Measurements from ENCODE around the gene ACIN1. TPM values are rescaled to one million over a fixed set of nuclear protein-coding genes. Genes with fewer than 3 reads are reported as not detected.

The ACIN1 gene
- total RNA-seq, 1 experiment from 2014 or later, result 179 TPM

- H3K9me2 ChIP-seq (ENCODE audit: insufficient read depth), result no peaks in the 10 kb centered on the region
- H2AFZ ChIP-seq (ENCODE audit: low read depth, low read length, poor library complexity, severe bottlenecking), result no peak overlapping the region
- TF ChIP-seq POLR2AphosphoS5 (IDR thresholded peaks at IDR 0.05; ENCODE audit: low read depth, low read length) (no peak), JUND (IDR thresholded peaks at IDR 0.05) (no peak), SIN3A (IDR thresholded peaks at IDR 0.05; ENCODE audit: low read depth) (no peak), CBX3 (IDR thresholded peaks at IDR 0.05; ENCODE audit: low read depth) (no peak), YY1 (IDR thresholded peaks at IDR 0.05; ENCODE audit: extremely low read depth, insufficient replicate concordance, low read depth, low read length) (no peak), ZBTB33 (IDR thresholded peaks at IDR 0.05; ENCODE audit: extremely low read depth, insufficient replicate concordance, low read length) (no peak), ZNF274 (IDR thresholded peaks at IDR 0.05; ENCODE audit: low read depth, low read length) (no peak), CTCF (IDR thresholded peaks at IDR 0.05 in 2 of 3, conservative IDR thresholded peaks at IDR 0.05 in 1 of 3; ENCODE audit: borderline replicate concordance in 1 of 3, insufficient read depth in 1 of 3, low read depth in 2 of 3, low read length in 2 of 3) (no peak), SP1 (IDR thresholded peaks at IDR 0.05; ENCODE audit: low read depth) (no peak), RAD21 (IDR thresholded peaks at IDR 0.05; ENCODE audit: low read depth) (no peak), REST (IDR thresholded peaks at IDR 0.05; ENCODE audit: low read depth) (no peak)
- H3K36me3 ChIP-seq (ENCODE audit: control insufficient read depth in 1 of 2, insufficient read depth in 2 of 2, low read length in 2 of 2), result no peaks in the 10 kb centered on the region
- H3K27ac ChIP-seq (ENCODE audit: low read depth, low read length), result no peak overlapping the region
- no peaks in the 10 kb centered on the region for H3K79me2 ChIP-seq (ENCODE audit: insufficient read depth, low read length)
- ChIA-PET POLR2A (no interaction called here), RAD21 (ENCODE audit: low non-redundant PET in 1 of 2, low total read pairs in 2 of 2, uncharacterized antibody in 2 of 2, unreplicated experiment in 2 of 2) (no interaction called here), CTCF (no interaction called here)
- intact Hi-C loops (cut with micrococcal nuclease), result no loop called here
- no peaks in the 10 kb centered on the region for H3K4me1 ChIP-seq (ENCODE audit: control insufficient read depth in 1 of 2, insufficient read depth in 2 of 2, low read length in 2 of 2)
- H3K9ac ChIP-seq (ENCODE audit: low read length), result no peak overlapping the region
- no peak for ATAC-seq
- H3K4me2 ChIP-seq (ENCODE audit: low read length), result no peak overlapping the region
- H4K20me1 ChIP-seq (ENCODE audit: insufficient read depth), result no peaks in the 10 kb centered on the region
- no peaks in the 10 kb centered on the region for H3K9me3 ChIP-seq (ENCODE audit: control insufficient read depth in 1 of 2, insufficient read depth in 1 of 2, low read depth in 1 of 2, low read length in 2 of 2)
- no peak overlapping the region for H3K4me3 ChIP-seq (replicated peaks in 1 of 2; ENCODE audit: low read depth in 1 of 2, low read length in 2 of 2)
- no TSS peak for BruUV-seq (replicated peaks)
- no peaks in the 10 kb centered on the region for H3K27me3 ChIP-seq (ENCODE audit: insufficient read depth, low read length)
- no peak for DNase-seq (ENCODE audit: low read depth, low spot score)
Observed at GRCh38 chr14:23127861-23128260, 32.9 kb upstream of the ACIN1 start.

All from HCT116 (cell line).